CD14-positive monocyte (primary cell): Measurements from ENCODE around the gene F2. TPM values are rescaled to one million over a fixed set of nuclear protein-coding genes. Genes with fewer than 3 reads are reported as not detected.

Source experiments
- DNase-seq, 3 donors: peaks; one replicate each; pipeline ENCODE4 v3.0.0-alpha.2; 2011 to 2022
- H2AFZ ChIP-seq: 2 replicates; pipeline ENCODE4 v1.6.0; 2012; ENCODE audit warnings: mild to moderate bottlenecking, low read depth, low read length, inconsistent platforms; ENCODE audit not compliant: insufficient read depth, poor library complexity, severe bottlenecking
- H3K27ac ChIP-seq, 2 donors: 1 replicate in 1 of 2; 2 replicates in 1 of 2; pipeline ENCODE4 v1.5.1; 2012 to 2013; ENCODE audit warnings: low read length in 2 of 2, control low read depth in 1 of 2, inconsistent platforms in 1 of 2, low read depth in 1 of 2, mild to moderate bottlenecking in 1 of 2
- H3K27me3 ChIP-seq, 2 donors: one replicate each; pipeline versions ENCODE4 v1.6.0 to v1.6.1; 2011 to 2013; ENCODE audit warnings: low read length in 2 of 2; ENCODE audit not compliant: control insufficient read depth in 2 of 2, insufficient read depth in 2 of 2
- H3K36me3 ChIP-seq, 2 donors: replicated peaks in 1 of 2; 1 replicate in 1 of 2; 2 replicates in 1 of 2; pipeline versions ENCODE4 v1.5.1 to v1.6.1; 2012 to 2013; ENCODE audit warnings: low read length in 2 of 2, control low read depth in 1 of 2, inconsistent platforms in 1 of 2, mild to moderate bottlenecking in 1 of 2; ENCODE audit not compliant: insufficient read depth in 2 of 2, control insufficient read depth in 1 of 2
- H3K4me1 ChIP-seq, 2 donors: 1 replicate in 1 of 2; 2 replicates in 1 of 2; pipeline versions ENCODE4 v1.5.1 to v1.6.1; 2012 to 2013; ENCODE audit warnings: low read length in 2 of 2, control low read depth in 1 of 2, inconsistent platforms in 1 of 2, mild to moderate bottlenecking in 1 of 2, moderate library complexity in 1 of 2; ENCODE audit not compliant: insufficient read depth in 2 of 2, control insufficient read depth in 1 of 2
- H3K4me2 ChIP-seq: replicated peaks from 2 replicates; pipeline ENCODE3; 2012; ENCODE audit warnings: low read length, moderate library complexity, mild to moderate bottlenecking; ENCODE audit not compliant: poor library complexity, severe bottlenecking; ENCODE audit errors: extremely low read depth
- H3K4me3 ChIP-seq, 3 experiments: fragments of 200-600 bp in 1 of 3; sonication (generic) in 1 of 3; replicated peaks in 1 of 3; 1 replicate in 2 of 3; 2 replicates in 1 of 3; pipeline ENCODE4 v1.5.1; 2011 to 2013; ENCODE audit warnings: low read length in 3 of 3, mild to moderate bottlenecking in 3 of 3, control low read depth in 2 of 3, low read depth in 2 of 3, inconsistent platforms in 1 of 3, moderate library complexity in 1 of 3
- H3K79me2 ChIP-seq: 2 replicates; pipeline ENCODE4 v1.6.0; 2012; ENCODE audit warnings: mild to moderate bottlenecking, control low read depth, inconsistent platforms, low read length, moderate library complexity; ENCODE audit not compliant: insufficient read depth
- H3K9ac ChIP-seq: 2 replicates; pipeline ENCODE4 v1.6.0; 2017; ENCODE audit warnings: low read length, mild to moderate bottlenecking; ENCODE audit not compliant: insufficient read depth, poor library complexity, severe bottlenecking
- H3K9me3 ChIP-seq, 2 donors: replicated peaks in 1 of 2; 1 replicate in 1 of 2; 2 replicates in 1 of 2; pipeline versions ENCODE4 v1.5.1 to v1.6.1; 2012 to 2013; ENCODE audit warnings: low read length in 2 of 2, control low read depth in 1 of 2; ENCODE audit not compliant: control insufficient read depth in 1 of 2, insufficient read depth in 1 of 2
- H4K20me1 ChIP-seq: 2 replicates; pipeline ENCODE4 v1.6.0; 2012; ENCODE audit warnings: mild to moderate bottlenecking, low read length, control low read depth, moderate library complexity; ENCODE audit not compliant: insufficient read depth
- H3K27ac Mint-ChIP-seq, 7 donors: one replicate each; pipeline ENCODE4 v1.8.0; 2020; ENCODE audit warnings: mild to moderate bottlenecking in 7 of 7, mixed read lengths in 7 of 7, moderate library complexity in 6 of 7, inconsistent platforms in 2 of 7
- H3K27me3 Mint-ChIP-seq, 3 donors: one replicate each; pipeline ENCODE4 v1.8.0; 2021 to 2022; ENCODE audit warnings: low read depth in 3 of 3, mild to moderate bottlenecking in 3 of 3, mixed read lengths in 3 of 3, moderate library complexity in 3 of 3, inconsistent platforms in 1 of 3
- H3K36me3 Mint-ChIP-seq, 2 donors: one replicate each; pipeline ENCODE4 v1.8.0; 2020; ENCODE audit warnings: mixed read lengths in 2 of 2, inconsistent platforms in 1 of 2, mild to moderate bottlenecking in 1 of 2
- H3K4me1 Mint-ChIP-seq: one replicate; pipeline ENCODE4 v1.8.0; 2020; ENCODE audit warnings: mild to moderate bottlenecking, mixed read lengths
- H3K4me3 Mint-ChIP-seq, 2 donors: one replicate each; pipeline ENCODE4 v1.8.0; 2020; ENCODE audit warnings: mild to moderate bottlenecking in 2 of 2, mixed read lengths in 2 of 2, moderate library complexity in 1 of 2
- H3K9me3 Mint-ChIP-seq, 7 donors: one replicate each; pipeline ENCODE4 v1.8.0; 2020 to 2022; ENCODE audit warnings: mixed read lengths in 7 of 7, mild to moderate bottlenecking in 6 of 7, moderate library complexity in 6 of 7, inconsistent platforms in 2 of 7
- WGBS: methylation state at CpG from one replicate; pipeline ENCODE4 v1.1.5; 2013; ENCODE audit warnings: missing lambda C conversion rate; ENCODE audit not compliant: insufficient coverage; 5-methylcytosine and 5-hydroxymethylcytosine counted together
- intact Hi-C, 2 donors: fragments of 100-400 bp; cut with micrococcal nuclease; formaldehyde crosslinking; loops; one replicate each; pipeline versions ENCODE4 v1.15.0 to v1.15.1; 2023
- polyA plus RNA-seq, 3 donors: library from polyadenylated mRNA; depleted of rRNA in 1 of 3; unstranded in 2 of 3; stranded (reverse) in 1 of 3; fragments of 300-500 nt in 2 of 3; fragments of >200 nt in 1 of 3; fragmentation: Illumina TruSeq in 2 of 3; gene quantifications; 1 replicate in 2 of 3; 2 replicates in 1 of 3; pipeline ENCODE4 v1.2.3, GENCODE V29; 2012 to 2021
- TF ChIP-seq, protein P1 (sequence below): fragments of 200-600 bp; IDR thresholded peaks from one replicate; pipeline ENCODE4 v1.8.0; 2022; ENCODE audit warnings: antibody characterized with exemption, mild to moderate bottlenecking

The F2 gene
- polyA plus RNA-seq, 3 donors, result not detected

DNA sequence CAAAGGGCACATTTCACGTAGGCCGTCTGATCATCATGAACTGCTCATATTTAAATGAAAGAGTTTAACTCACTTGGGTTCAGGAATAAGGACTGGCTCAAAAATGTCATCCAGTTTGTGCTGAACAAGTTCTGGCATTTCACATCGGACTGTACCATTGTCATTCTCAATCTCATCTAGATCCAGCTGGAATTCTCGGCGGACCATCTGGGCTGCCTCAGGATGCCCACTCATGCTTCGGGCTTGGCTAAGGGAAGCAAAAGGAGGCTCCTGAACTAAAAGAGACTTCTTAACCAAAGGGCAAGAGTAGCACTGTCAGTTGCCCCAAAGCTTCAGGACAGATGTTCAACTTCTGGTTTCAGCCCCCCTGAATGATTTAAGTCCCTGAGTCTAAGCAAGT lies 40.2 kb downstream of the F2 start:
- Histone ChIP-seq H3K9me3 (no peaks in the 10 kb centered on the region), H2AFZ (no peak overlapping the region), H3K4me2 (no peak overlapping the region), H4K20me1 (no peaks in the 10 kb centered on the region), H3K9ac (no peak overlapping the region), H3K4me3 (no peak overlapping the region), H3K27me3 (no peaks in the 10 kb centered on the region), H3K4me1 (no peaks in the 10 kb centered on the region), H3K36me3 (peaks cover 96% of the 10 kb centered on the region in 2 donors), H3K79me2 (no peaks in the 10 kb centered on the region), H3K27ac (no peak overlapping the region)
- Mint-ChIP-seq H3K4me3 (no peak overlapping the region), H3K4me1 (no peaks in the 10 kb centered on the region), H3K9me3 (no peaks in the 10 kb centered on the region), H3K27me3 (no peaks in the 10 kb centered on the region), H3K27ac (peak overlapping the region in 1 of 7 donors; percentile 58), H3K36me3 (peaks cover 84 to 96% of the 10 kb centered on the region in 2 donors)
- DNase-seq, result no peak
- TF ChIP-seq, protein P1, sequence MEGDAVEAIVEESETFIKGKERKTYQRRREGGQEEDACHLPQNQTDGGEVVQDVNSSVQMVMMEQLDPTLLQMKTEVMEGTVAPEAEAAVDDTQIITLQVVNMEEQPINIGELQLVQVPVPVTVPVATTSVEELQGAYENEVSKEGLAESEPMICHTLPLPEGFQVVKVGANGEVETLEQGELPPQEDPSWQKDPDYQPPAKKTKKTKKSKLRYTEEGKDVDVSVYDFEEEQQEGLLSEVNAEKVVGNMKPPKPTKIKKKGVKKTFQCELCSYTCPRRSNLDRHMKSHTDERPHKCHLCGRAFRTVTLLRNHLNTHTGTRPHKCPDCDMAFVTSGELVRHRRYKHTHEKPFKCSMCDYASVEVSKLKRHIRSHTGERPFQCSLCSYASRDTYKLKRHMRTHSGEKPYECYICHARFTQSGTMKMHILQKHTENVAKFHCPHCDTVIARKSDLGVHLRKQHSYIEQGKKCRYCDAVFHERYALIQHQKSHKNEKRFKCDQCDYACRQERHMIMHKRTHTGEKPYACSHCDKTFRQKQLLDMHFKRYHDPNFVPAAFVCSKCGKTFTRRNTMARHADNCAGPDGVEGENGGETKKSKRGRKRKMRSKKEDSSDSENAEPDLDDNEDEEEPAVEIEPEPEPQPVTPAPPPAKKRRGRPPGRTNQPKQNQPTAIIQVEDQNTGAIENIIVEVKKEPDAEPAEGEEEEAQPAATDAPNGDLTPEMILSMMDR, result no peak
- intact Hi-C loops, result no loop called here
- 100% methylated on average over 4 of the region's 6 CpGs for WGBS

DNA sequence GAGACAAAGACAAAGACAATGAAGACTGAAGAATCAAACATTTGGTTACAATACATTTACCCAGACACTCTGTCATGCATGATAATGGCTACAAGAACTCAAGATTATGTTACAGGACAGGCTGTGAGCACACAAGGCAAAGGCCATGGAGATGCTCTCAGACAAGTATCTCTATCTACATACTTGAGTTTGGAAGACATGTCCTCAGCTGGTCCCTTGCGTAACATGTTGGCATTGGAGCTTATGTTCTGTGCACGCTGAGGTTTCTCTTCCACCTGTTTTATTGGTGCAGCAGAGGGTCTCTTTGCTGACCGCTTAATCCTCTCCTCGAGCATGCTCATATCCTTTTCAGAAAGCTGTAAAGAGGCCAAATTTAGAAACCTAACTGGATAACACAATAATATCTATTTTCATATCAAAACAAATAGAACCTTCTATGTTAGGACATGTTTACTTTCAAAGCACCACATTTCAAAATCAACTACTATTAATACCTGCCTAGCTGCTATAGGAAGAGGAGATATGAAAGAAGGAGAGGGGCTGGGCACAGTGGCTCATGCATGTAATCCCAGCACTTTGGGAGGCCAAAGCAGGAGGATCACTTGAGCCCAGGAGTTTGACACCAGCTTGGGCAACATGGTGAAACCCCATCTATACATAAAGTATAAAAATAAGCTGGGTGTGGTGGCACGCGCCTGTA lies 41.6 kb downstream of the F2 start:
- intact Hi-C loops, result no loop called here
- Mint-ChIP-seq H3K9me3 (no peaks in the 10 kb centered on the region), H3K27me3 (no peaks in the 10 kb centered on the region), H3K27ac (no peak overlapping the region), H3K36me3 (peaks cover 80 to 90% of the 10 kb centered on the region in 2 donors), H3K4me1 (no peaks in the 10 kb centered on the region), H3K4me3 (no peak overlapping the region)
- Histone ChIP-seq H3K4me1 (no peaks in the 10 kb centered on the region), H3K4me3 (no peak overlapping the region), H3K4me2 (no peak overlapping the region), H3K27me3 (no peaks in the 10 kb centered on the region), H3K9ac (no peak overlapping the region), H4K20me1 (no peaks in the 10 kb centered on the region), H3K79me2 (no peaks in the 10 kb centered on the region), H3K9me3 (no peaks in the 10 kb centered on the region), H3K36me3 (peaks cover 93 to 97% of the 10 kb centered on the region in 2 donors), H3K27ac (no peak overlapping the region), H2AFZ (no peak overlapping the region)
- TF ChIP-seq, protein P1, result no peak
- no CpG with 5 or more reads among the region's 6 CpGs for WGBS
- no peak for DNase-seq
